Fibroblast of pulmonary artery (primary cell): ENCODE data around the gene KIRREL3.

Source experiments
- DNase-seq: peaks from one replicate; pipeline ENCODE4 v3.0.0-alpha.2; 2010; ENCODE audit warnings: low read depth
- H3K4me3 ChIP-seq: replicated peaks from 2 replicates; pipeline ENCODE4 v1.5.1; 2011; ENCODE audit warnings: low read depth, mild to moderate bottlenecking, control low read depth, low read length, moderate library complexity
- CTCF ChIP-seq: IDR thresholded peaks from 2 replicates; pipeline ENCODE4 v1.5.1; 2011; ENCODE audit warnings: mild to moderate bottlenecking, control low read depth, low read length, inconsistent platforms; ENCODE audit errors: missing control alignments

Gene KIRREL3

GRCh38 chr11:126744699-126745098, 255.9 kb downstream of the KIRREL3 start:
- DNase-seq: no peak
- TF ChIP-seq CTCF: no peak
- no peak overlapping the region for H3K4me3 ChIP-seq

- TF ChIP-seq CTCF: no peak
- no peak for DNase-seq
These were observed 256.9 kb downstream of the KIRREL3 start for GRCh38 chr11:126743628-126744027.

GRCh38 chr11:126742582-126742981, 258.0 kb downstream of the KIRREL3 start:
- no peak for TF ChIP-seq CTCF
- H3K4me3 ChIP-seq: no peak overlapping the region
- DNase-seq: no peak

More at GRCh38 chr11:126743628-126744027, 256.9 kb downstream of the KIRREL3 start:
- no peak overlapping the region for H3K4me3 ChIP-seq

GRCh38 chr11:126740846-126741245, 259.7 kb downstream of the KIRREL3 start:
- TF ChIP-seq CTCF: no peak
- no peak for DNase-seq
- H3K4me3 ChIP-seq: no peak overlapping the region

- TF ChIP-seq CTCF: no peak
- DNase-seq: peak; percentile 3
- H3K4me3 ChIP-seq: no peak overlapping the region
These were observed 260.9 kb downstream of the KIRREL3 start for GRCh38 chr11:126739499-126740145.

GRCh38 chr11:126738295-126739031, 262.1 kb downstream of the KIRREL3 start:
- no peak for TF ChIP-seq CTCF
- no peak overlapping the region for H3K4me3 ChIP-seq
- DNase-seq: no peak
